ENCODE measurements around the gene SCAF4.

SCAF4 gene

DNA sequence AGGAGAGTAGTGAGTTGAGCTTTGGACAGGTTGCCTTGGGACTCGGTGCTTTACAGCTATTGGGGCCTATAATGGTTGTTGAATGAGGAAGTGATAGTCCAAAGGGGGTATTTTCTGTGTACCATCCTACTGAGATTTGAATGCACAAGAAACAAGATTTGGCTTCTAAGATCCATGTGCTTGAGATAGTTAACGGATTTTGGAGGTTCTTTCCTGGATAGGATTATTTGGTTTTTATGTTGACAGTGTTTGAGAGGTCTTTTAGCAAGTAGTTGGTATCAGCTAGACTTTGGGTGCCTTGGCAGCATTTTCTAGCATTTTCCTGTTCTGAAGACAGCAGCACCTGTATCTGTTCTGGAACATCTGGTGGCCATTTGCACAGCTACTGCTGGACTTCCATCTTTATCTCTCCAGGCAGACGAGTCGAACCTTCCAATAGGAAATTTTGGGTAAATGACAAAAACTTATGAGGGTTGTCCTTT, 3.6 kb upstream of the SCAF4 start:
- no peak for DNase-seq

DNA sequence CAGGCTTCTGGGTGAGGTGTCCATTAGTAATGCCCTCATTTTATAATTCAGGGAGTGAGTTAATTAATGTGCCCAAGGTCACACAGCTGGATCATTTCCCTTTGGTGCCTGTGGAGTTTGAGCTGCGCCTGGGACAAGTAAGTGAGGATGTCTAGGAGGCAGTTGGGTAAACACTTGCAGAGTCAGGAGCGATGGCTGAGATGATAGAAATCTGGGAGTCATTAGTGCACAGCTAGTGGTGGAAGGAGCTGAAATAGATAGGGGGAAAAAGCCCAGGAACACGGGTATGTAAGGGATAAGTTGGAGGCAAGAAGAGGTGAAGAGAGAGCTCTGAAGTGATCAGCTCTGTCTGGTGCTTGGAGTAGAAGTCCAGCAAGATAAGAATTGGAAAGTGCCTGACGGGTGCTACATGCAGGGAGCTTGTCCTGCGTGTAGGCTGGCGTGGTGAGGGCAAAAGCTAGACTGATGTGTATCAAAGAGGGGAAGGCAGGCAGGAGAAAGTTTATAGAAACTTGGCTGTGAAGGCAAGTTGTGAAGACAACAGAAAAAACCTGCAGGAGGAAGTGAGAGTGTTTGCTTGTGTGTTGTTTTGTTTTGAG, 1.7 kb upstream of the SCAF4 start:
- DNase-seq: no peak

DNA sequence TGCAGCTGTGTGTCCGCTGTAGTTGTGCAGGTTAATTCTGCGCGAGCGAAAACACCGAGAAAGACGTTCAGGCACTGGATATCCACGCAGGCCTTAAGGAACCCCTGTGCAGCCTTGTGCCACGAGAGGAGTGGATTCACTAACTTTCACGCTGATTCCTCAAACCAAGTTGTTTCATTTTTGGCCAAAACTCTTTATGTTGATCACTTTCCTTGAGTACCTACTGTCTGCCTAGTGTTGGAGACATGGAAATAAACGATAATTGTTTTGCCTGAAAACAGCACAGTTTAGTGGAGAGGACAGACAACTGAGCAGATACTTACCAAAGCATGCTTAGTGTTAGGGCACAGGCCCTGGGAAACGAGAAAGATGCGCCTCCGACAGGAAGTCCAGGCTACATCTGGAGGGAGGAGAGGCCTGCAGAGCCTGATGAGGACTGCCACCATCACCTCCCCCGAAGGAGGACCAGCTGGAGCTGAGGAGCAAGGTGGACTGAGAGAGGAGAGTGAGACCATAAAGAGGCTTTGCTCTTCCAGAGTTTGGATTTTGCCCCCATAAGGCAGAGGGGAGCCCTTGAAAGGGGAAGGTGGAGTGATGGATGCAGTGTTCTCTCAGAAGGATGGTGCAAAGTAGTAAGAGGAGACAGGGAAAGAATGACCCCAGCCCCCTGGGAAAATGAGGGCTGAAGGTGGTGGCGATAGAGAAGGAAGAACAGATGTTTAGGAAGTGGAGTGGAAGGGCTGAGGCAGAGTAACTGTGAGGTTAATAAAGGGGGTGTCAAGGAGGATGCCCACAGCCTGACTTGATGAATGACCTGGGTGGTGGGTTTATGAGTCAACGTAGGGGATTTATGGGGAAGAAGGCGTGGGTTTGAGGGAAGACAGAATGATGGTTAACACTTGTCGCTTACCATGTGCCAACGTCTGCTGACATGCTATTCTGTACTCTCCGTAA, 956 bp upstream of the SCAF4 start:
- DNase-seq: peak; percentile 41

DNA sequence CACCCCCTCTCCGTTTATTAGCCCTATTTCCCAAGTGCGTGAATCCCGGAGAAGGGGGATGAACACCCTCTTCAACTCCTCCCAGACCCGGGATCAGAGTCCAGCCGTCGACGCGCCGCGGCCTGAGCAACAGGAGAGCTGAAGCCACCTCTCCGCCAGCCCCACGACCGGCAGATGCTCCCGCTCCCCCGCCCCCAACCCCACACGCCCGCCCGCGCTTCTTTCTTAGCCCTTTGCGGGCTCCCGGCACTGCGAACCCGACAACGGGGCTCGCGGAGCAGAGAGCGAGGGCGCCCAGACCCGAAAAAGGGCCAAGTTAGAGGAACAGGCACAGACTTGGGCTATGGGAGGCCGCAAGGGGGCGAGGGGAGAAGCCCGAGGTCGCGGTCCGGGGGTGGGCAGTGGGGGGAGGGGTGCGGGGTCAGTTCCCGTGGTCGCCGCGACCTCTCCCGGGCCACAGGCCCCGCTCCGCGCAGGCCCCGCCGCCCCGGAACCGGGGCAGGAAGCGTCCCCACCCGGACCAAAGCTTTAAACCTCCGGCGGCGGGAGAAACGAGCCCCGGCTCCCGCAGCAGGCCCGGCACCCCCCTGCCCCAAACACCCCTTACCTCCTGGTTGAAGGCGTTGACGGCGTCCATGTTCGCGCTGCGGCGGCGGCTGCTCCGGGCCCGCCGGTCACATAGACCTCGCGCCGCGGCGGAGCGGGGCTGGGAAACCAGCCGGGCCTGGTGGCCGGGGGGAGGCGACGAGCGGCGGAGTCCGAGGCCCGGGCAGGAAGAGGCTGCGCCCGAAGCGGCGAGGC, 662 bp downstream of the SCAF4 start:
- DNase-seq: peak; percentile 1

DNA sequence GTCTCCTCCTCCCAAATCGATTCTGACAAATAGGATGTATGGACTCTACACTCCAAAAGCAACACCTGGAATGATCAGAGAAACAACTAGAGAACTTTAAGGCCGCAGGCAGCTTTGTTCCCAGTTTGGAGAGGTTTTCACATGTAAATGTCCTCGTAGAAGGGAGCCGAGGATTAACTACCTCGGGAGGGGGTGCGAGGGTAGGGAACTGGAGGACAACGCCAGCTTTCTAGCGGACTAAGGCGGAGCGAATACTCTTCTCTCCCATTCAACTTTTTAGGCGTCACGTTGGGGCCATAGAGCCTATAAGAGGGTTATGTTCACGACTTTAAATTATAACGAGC, 1.2 kb downstream of the SCAF4 start:
- DNase-seq: no peak

DNA sequence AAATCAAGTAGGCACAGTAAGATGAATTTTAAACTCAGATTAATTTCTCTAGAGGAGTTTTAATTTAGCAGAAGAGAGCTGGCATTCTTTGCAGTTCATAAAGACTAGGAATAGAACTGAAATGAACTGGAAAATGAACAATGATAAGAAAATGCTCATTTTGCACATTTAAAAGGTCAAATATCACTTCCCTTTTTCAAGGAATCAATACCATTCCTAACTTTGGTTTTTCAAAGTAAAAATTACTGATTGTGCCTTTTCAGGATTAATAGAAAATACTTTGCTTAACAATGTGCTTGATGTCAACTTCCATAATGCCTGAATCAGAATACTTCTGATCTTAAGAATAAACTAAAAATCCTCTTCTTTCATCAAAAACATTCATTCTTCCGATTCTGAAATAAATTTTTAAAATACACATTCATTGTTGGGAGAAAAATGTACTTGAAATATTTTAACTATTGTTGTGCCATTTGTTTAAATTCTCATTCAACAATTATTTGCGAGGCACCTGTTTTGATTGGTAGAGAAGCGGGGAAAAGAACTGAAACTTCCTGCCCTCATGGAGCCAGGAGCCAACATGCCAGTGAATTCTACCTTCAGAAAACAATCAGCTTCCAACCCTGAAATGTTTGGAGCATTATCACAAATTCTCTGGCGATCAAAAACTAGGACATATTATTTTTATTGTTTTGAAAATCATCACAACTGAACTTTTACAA, 2.1 kb downstream of the SCAF4 start:
- no peak for DNase-seq

DNA sequence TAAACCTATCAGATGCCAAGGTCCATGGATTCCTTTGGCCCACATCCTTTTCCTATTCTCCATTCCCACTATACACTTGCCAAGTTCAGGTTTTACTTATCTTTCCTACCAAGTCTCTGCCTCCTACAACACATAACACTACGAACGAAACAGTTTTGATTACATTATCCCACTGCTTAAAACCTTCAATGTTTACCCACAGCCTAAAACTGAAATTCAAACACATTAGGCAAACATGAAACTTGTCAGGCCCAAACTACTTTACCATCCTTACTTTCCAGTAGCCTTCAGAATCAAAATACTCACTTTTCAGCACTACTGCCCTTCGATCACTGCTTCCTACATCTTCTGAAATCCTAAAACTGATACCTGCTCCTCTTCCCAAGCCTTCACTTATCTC, 3.0 kb downstream of the SCAF4 start:
- no peak for DNase-seq

DNA sequence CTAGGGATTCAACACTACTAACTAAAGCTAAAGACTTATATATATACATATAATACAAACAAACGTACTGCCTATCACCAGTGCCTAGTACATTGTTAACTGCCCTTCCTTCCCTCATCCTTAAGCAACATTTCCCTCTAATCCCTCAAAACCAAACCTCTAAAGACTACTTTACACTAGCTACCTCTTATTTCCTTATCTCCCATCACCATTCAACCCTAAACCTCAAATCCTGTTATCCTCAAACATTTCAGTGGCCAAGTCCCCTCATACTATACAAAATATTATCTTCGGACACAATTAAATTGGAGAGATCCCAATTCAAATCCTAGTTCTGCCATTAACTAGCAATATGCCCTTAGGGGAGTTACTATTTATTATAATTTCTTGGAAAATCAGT, 3.7 kb downstream of the SCAF4 start:
- DNase-seq: no peak

DNA sequence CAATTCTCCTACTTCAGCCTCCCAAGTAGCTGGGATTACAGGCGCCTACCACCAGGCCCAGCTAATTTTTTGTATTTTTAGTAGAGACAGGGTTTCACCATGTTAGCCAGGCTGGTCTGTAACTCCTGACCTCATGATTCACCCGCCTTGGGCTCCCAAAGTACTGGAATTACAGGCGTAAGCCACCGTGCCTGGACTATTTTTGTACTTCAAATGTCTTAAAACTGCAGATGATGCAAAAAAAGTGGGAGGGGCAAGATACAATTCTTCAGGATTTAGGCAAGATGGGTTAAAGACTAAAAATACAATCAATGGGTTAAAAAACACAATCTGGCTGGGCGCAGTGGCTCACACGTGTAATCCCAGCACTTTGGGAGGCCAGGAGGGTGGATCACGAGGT, 4.7 kb downstream of the SCAF4 start:
- no peak for DNase-seq

DNA sequence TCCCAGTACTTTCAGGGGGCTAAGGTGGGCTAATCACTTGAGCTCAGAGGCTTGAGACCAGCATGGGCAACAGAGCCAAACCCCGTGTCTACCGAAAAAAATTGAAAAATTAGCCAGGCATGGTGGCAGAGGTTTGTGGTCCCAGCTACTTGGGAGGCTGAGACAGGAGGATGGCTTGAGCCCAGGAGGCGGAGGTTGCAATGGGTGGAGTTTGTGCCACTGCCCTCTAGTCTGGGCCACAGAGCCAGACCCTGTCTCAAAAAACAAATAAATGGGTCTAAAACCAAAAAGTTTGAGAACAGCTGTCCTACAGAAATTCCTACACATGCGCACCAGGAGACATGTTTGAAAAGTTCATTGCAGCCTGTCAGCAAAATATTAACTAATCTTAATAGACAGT, 5.5 kb downstream of the SCAF4 start:
- no peak for DNase-seq

DNA sequence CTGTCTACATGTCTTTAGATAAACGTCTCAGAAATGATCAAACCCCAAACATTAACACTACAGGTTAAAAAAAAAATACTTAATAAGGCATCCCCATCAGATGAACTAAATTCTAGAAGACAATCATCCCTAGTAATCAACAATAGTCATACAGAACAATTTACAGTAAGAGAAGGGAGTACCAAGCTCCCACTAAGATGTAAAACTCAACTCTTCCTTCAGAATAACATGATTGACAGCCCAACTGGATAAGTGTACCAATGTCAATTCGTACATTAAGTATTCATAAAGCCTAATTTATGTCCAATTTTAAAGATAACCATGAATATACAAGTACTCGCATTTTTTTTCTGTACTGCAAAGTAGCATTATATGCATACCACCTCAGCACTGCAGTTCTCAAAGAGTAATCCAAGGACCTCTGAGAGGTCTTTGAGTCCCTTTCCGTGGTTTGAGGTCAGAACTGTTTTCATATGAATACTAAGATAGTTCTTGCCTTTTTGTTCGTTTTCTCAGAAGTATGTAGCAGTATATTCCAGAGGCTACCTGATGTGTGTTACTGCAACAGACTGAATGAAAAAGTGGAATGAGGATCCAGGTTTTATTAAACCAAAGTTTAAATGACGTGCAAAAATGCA, 6.6 kb downstream of the SCAF4 start:
- no peak for DNase-seq

DNA sequence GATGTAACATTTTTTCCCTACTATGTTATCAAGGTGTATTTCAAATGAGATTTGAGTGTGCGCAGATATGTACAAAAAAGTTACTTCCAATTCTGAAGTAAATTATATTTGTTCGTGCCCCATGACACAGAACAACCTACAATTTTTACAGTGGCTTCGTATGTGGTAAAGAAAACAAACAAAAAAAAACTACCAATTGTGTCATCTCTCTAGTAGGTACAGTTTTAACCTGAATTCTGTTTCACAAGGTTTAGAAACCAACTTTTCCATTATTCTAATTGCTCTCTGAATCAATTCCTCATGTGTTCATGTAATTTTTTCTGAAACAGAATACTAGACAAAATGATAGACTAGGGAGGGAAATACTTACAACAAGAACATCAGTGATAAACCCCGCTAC, 7.4 kb downstream of the SCAF4 start:
- DNase-seq: no peak

DNA sequence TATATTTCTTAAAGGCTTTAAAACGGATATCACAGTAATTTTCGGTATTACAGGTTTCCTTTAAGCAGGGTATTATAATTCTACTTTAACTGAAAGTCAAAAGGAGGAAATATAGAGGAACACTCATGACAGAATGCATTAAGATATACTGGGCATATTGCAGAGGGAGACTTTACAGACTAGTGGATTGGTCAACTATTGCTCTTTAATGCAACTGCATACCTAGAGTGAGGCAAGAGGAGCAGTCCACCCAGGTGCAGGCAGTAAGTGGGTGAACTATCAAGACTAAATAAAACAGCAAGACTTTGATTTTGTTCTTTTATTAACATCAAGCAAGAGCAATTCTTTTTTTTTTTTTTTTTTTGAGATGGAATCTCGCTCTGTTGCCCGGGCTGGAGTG, 10.5 kb downstream of the SCAF4 start:
- DNase-seq: no peak

DNA sequence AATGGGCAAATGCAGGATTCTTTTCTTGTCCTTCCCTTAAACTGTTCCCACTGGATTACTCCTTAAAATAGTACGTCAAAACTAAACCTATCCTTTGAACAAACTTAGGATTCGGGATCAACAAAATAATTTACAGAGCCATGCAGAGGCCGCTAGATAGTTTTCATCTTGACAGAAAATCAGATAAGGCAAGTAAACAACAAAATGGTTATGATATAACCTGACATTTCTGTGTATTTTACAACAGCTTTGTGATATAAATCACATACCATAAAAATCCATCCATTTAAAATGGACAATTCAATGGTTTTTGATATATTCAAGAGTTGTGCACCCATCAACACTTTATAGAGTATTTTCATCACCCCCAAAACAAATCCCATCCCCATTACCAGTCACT, 11.2 kb downstream of the SCAF4 start:
- DNase-seq: no peak

DNA sequence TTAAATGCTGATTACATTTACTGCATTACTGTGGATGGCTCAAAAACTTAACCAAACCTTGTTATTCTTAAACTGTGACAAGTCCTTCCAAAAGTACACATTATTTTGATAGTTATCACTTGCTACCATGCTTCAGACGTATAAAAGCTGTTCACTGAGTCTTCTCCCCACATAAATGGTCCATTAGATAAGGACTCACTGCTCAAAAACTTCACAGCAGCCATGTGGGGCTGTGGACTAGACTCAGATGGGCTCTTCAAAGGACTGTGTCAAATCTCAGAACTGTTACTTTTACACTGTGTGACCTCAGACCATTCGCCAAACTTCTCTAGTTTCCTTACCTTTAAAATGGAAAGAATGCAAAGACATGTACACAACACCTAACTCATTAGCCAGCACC, 11.6 kb downstream of the SCAF4 start:
- DNase-seq: no peak

DNA sequence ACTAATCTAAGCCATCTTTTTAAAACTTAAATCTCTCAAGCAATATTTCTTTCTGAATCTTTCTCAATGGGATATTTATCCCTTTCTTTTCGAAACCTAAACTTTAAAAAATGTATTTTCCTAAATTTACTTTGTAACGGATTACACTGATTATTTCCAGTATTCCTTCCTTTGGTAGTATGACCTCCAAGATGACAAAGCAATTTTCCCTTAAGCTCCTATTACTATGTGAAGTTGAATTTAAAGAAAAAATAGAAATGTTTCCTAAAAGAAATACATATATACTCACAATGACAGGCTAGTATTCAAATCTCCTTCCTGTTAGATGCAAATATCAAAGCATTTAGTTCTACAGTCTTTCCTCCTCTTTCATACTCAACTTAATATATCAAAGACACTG, 15.8 kb downstream of the SCAF4 start:
- no peak for DNase-seq

DNA sequence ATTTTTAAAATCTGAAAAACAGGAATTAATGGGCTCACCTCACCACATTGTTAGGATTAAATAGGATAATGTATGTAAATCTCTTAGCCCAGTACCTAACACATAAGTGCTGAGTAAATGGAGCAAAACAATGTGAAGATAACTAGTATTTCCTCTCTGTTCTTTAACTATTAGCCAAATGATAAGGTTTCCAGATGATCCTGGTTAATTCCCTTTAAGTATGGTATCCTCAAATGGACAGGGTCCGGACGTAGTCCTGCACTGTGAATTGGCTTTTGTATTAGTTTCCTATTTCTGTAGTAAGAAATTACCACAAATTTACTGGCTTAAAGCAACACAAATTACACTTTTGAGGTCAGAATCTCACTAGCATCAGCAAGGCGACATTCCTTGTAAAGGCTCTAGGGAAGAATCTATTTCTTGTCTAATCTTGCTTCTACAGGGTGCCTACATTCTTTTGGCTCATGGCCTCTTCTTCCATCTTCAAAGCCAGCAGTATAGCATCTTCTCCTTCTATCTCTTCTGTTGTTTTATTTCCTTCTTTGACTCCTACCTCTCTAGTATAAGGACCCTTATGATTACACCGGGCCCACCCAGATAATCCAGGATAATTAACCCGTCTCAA, 17.1 kb downstream of the SCAF4 start:
- DNase-seq: no peak

DNA sequence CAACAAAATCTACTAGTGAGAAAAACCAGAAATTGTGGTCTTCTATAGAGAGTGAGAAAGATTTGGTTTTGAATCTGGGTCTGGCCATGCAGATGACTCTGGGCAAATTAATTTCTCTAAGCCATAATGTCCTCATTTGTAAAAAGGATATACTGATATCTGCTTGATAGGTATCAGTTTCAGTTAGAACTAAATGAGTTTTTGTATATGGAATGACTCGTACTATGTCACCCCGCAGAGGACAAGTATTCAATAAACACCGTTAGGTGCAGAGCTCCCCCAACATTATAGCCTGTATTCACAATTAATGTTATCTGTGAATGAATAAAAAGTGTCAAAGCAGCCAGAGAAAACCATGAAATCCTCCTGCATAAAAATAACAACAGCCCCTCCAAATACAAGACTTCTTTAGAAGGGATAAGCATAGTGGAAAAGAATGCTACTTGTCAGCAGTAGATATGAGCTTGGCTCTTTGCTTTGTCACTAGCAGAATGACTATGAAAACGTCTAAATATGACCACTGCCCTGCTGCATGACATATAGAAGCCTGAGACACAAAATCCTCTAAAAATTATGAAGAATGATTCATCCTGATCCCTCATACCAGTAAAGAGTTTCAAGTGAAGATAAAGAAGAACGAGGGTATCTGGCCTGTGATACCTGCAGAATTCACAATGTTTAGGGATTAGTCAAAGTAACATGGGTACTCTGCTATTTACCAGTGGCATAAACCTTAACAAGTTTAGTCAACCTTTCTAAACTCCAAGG, 17.8 kb downstream of the SCAF4 start:
- no peak for DNase-seq

DNA sequence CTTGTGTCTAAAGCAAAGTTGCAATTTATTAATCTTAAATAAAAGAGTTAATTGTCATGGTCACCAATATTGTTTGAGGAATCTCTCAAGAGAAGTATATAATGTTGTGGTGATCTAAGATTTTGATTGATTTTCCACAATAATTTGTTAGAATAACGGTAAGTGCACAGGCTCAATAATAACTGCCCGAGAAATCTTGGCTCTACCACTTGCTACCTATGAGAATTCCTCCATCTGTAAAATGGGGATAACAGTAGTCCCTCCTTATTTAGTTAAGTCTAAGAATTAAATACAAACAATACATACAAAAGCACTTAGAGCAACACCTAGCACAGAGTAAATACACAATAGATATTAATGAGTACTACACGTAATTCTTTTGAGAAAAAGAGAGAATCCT, 18.8 kb downstream of the SCAF4 start:
- no peak for DNase-seq

DNA sequence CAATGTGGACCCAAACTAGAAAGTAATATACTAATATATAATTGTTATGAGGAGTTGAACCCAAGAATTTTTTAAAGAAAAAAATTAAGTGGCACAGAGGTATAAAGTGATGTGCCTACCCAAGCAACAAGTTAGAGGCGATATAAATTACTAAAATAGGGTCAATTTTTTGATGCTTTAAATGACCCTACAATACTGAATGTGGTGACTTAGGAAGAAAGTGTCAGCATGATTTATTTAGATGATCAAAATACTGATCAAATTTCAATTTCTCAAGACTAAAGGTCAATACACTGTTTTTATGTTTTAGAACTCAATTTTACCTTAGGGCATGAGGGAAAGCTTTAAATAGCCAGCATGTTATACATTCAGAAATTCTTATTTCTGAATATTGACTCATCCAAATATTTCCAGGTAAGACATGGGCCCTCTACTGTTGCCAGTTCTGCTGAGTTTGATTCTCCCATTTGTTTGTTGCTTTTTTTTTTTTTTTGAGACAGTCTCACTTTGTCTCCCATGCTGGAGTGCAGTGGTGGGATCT, 20.1 kb downstream of the SCAF4 start:
- no peak for DNase-seq

DNA sequence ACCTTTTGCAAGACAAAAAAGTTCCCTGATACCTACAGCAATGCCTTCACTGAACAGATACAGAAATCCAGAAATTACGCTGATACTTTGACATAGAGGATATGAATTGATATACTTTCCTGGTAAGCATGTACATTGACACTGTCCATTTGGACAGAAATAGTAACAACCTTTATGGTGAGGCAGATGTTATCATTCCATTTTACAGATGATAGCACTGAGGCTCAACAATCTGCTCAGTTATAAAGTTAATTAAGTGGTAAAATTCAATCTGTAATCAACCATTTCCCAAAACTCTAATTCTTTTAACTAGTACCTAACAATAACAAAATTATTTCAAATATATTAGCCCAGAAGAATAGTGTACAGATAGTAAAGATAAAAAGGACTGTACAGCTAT, 20.6 kb downstream of the SCAF4 start:
- DNase-seq: no peak

Data from SHP77 treated with DMSO at 0.1 percent for 48 hours (cell line).